Astrocyte (in vitro differentiated cells and primary cell): Measurements from ENCODE around the gene EXOSC5. TPM values are rescaled to one million over a fixed set of nuclear protein-coding genes. Genes with fewer than 3 reads are reported as not detected.

ENCODE experiments used
- DNase-seq: peaks from one replicate; pipeline ENCODE4 v3.0.0-alpha.2; 2010; ENCODE audit warnings: low read depth
- FAIRE-seq: peaks from 2 replicates; lab custom pipeline; 2011; peaks lifted over from hg19 to GRCh38; lab: Jason Lieb, UNC
- H2AFZ ChIP-seq: 2 replicates; pipeline ENCODE4 v1.6.0; 2012; ENCODE audit warnings: low read depth, low read length, inconsistent platforms
- H3K27ac ChIP-seq: 2 replicates; pipeline ENCODE4 v1.5.1; 2011; ENCODE audit warnings: low read depth, low read length, inconsistent platforms
- H3K27me3 ChIP-seq: 2 replicates; pipeline ENCODE4 v1.6.0; 2011; ENCODE audit warnings: low read length, inconsistent platforms; ENCODE audit not compliant: insufficient read depth
- H3K36me3 ChIP-seq: 2 replicates; pipeline ENCODE4 v1.5.1; 2011; ENCODE audit warnings: low read length, inconsistent platforms; ENCODE audit not compliant: insufficient read depth
- H3K4me1 ChIP-seq: 2 replicates; pipeline ENCODE4 v1.5.1; 2011; ENCODE audit warnings: low read length, inconsistent platforms; ENCODE audit not compliant: insufficient read depth
- H3K4me2 ChIP-seq: 2 replicates; pipeline ENCODE4 v1.6.0; 2012; ENCODE audit warnings: low read length, inconsistent platforms
- H3K4me3 ChIP-seq: 2 replicates; pipeline ENCODE4 v1.5.1; 2011; ENCODE audit warnings: low read depth, mild to moderate bottlenecking, low read length, inconsistent platforms; ENCODE audit not compliant: insufficient read depth
- H3K79me2 ChIP-seq: 2 replicates; pipeline ENCODE4 v1.6.0; 2012; ENCODE audit warnings: mild to moderate bottlenecking, low read length, inconsistent platforms; ENCODE audit not compliant: insufficient read depth
- H3K9ac ChIP-seq: 2 replicates; pipeline ENCODE4 v1.6.0; 2012; ENCODE audit warnings: mild to moderate bottlenecking, low read length, inconsistent platforms
- H3K9me3 ChIP-seq: 2 replicates; pipeline ENCODE4 v1.5.1; 2012; ENCODE audit warnings: low read depth, mild to moderate bottlenecking, low read length, inconsistent platforms; ENCODE audit not compliant: insufficient read depth
- H4K20me1 ChIP-seq: 2 replicates; pipeline ENCODE4 v1.6.0; 2012; ENCODE audit warnings: low read length, inconsistent platforms; ENCODE audit not compliant: insufficient read depth
- H3K27ac Mint-ChIP-seq: one replicate; pipeline ENCODE4 v1.8.0; 2021; ENCODE audit warnings: mild to moderate bottlenecking, mixed read lengths; ENCODE audit not compliant: unreplicated experiment
- H3K27me3 Mint-ChIP-seq: one replicate; pipeline ENCODE4 v1.8.0; 2021; ENCODE audit warnings: low read depth, mixed read lengths; ENCODE audit not compliant: unreplicated experiment
- H3K36me3 Mint-ChIP-seq: one replicate; pipeline ENCODE4 v1.8.0; 2021; ENCODE audit warnings: low read depth, mixed read lengths; ENCODE audit not compliant: unreplicated experiment
- H3K4me1 Mint-ChIP-seq: one replicate; pipeline ENCODE4 v1.8.0; 2021; ENCODE audit warnings: low read depth, mixed read lengths; ENCODE audit not compliant: unreplicated experiment
- H3K4me3 Mint-ChIP-seq: one replicate; pipeline ENCODE4 v1.8.0; 2021; ENCODE audit warnings: mild to moderate bottlenecking, moderate library complexity, mixed read lengths; ENCODE audit not compliant: unreplicated experiment
- H3K9me3 Mint-ChIP-seq: one replicate; pipeline ENCODE4 v1.8.0; 2021; ENCODE audit warnings: mild to moderate bottlenecking, mixed read lengths; ENCODE audit not compliant: unreplicated experiment
- EZH2 ChIP-seq: IDR thresholded peaks from 2 replicates; pipeline ENCODE4 v1.6.1; 2012; ENCODE audit warnings: mild to moderate bottlenecking, low read length, inconsistent platforms; ENCODE audit not compliant: insufficient read depth
- total RNA-seq: library from RNA; stranded (reverse); gene quantifications from 2 replicates; pipeline ENCODE4 v1.2.1, GENCODE V29; 2021
- TF ChIP-seq, protein P1 (sequence below): IDR thresholded peaks from 2 replicates; pipeline ENCODE4 v1.5.1; 2011; ENCODE audit warnings: low read depth, mild to moderate bottlenecking, inconsistent platforms, low read length, moderate library complexity; ENCODE audit not compliant: insufficient read depth

Gene EXOSC5
- total RNA-seq, 1 donor from 2014 or later = 18.3 TPM

DNA sequence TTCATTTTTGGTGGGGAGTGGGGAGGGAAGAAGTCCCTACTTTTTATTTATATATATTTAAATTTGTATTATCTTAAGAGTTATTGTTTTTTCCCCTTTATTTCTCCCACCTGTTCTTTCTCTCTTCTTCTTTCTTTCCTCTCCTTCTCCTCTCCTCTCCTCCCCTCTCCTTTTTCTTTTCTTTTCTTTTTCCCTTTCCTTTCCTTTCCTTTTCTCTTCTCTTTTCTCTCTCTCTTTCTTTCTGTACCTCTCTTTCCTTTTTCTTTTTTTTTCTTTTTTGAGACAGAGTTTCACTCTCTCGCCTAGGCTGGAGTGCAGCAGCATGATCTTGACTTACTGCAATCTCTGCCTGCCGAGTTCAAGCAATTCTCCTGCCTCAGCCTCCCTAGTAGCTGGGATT, 2.4 kb upstream of the EXOSC5 start:
- peak overlapping the region; percentile 96 for H3K4me3 Mint-ChIP-seq
- H3K27ac ChIP-seq = no peak overlapping the region
- H3K27me3 Mint-ChIP-seq = no peaks in the 10 kb centered on the region
- no peak overlapping the region for H3K9ac ChIP-seq
- H3K27ac Mint-ChIP-seq = no peak overlapping the region
- no peak overlapping the region for H3K4me2 ChIP-seq
- peaks cover 7% of the 10 kb centered on the region for H4K20me1 ChIP-seq
- no peak for FAIRE-seq
- no peaks in the 10 kb centered on the region for H3K9me3 ChIP-seq
- no peaks in the 10 kb centered on the region for H3K36me3 ChIP-seq
- peaks cover 14% of the 10 kb centered on the region for H3K4me1 Mint-ChIP-seq
- TF ChIP-seq, protein P1, sequence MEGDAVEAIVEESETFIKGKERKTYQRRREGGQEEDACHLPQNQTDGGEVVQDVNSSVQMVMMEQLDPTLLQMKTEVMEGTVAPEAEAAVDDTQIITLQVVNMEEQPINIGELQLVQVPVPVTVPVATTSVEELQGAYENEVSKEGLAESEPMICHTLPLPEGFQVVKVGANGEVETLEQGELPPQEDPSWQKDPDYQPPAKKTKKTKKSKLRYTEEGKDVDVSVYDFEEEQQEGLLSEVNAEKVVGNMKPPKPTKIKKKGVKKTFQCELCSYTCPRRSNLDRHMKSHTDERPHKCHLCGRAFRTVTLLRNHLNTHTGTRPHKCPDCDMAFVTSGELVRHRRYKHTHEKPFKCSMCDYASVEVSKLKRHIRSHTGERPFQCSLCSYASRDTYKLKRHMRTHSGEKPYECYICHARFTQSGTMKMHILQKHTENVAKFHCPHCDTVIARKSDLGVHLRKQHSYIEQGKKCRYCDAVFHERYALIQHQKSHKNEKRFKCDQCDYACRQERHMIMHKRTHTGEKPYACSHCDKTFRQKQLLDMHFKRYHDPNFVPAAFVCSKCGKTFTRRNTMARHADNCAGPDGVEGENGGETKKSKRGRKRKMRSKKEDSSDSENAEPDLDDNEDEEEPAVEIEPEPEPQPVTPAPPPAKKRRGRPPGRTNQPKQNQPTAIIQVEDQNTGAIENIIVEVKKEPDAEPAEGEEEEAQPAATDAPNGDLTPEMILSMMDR = no peak
- no peak for TF ChIP-seq EZH2
- no peak overlapping the region for H3K4me3 ChIP-seq
- H2AFZ ChIP-seq = no peak overlapping the region
- peaks cover 19% of the 10 kb centered on the region for H3K79me2 ChIP-seq
- H3K9me3 Mint-ChIP-seq = no peaks in the 10 kb centered on the region
- H3K27me3 ChIP-seq = no peaks in the 10 kb centered on the region
- no peak for DNase-seq
- peaks cover 15% of the 10 kb centered on the region for H3K4me1 ChIP-seq
- peaks cover 4% of the 10 kb centered on the region for H3K36me3 Mint-ChIP-seq

DNA sequence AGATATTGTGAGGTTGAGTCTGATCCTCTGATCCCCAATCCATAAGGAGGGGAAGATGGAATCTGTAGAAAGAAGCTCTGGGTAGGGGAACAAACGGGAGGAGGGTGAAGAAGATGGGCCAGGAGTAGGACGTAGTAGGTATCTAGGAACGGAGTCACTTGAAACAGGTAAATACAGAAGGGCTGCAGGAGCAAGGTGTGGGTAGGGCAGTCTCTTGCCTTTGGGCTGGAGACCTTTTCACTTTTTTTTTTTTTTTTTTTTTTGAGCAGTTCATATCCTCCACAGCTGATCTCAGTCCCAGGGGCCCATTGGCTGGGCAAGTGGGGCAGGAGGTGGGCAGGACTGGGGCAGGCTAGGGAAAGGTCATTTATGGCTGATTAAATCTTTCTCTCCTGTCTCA, 1.9 kb upstream of the EXOSC5 start:
- Mint-ChIP-seq H3K27me3 (no peaks in the 10 kb centered on the region), H3K4me1 (peaks cover 14% of the 10 kb centered on the region), H3K36me3 (peaks cover 4% of the 10 kb centered on the region), H3K9me3 (no peaks in the 10 kb centered on the region), H3K4me3 (peak overlapping the region; percentile 96), H3K27ac (peak overlapping the region; percentile 100)
- H3K4me1 ChIP-seq = peaks cover 15% of the 10 kb centered on the region
- peaks cover 7% of the 10 kb centered on the region for H4K20me1 ChIP-seq
- H2AFZ ChIP-seq = no peak overlapping the region
- no peaks in the 10 kb centered on the region for H3K9me3 ChIP-seq
- H3K27ac ChIP-seq = no peak overlapping the region
- peak overlapping the region; percentile 97 for H3K4me2 ChIP-seq
- peak overlapping the region; percentile 99 for H3K9ac ChIP-seq
- DNase-seq (no peak), FAIRE-seq (no peak)
- peaks cover 19% of the 10 kb centered on the region for H3K79me2 ChIP-seq
- H3K4me3 ChIP-seq = no peak overlapping the region
- H3K27me3 ChIP-seq = no peaks in the 10 kb centered on the region
- TF ChIP-seq, protein P1 = no peak
- TF ChIP-seq EZH2 = no peak
- no peaks in the 10 kb centered on the region for H3K36me3 ChIP-seq

DNA sequence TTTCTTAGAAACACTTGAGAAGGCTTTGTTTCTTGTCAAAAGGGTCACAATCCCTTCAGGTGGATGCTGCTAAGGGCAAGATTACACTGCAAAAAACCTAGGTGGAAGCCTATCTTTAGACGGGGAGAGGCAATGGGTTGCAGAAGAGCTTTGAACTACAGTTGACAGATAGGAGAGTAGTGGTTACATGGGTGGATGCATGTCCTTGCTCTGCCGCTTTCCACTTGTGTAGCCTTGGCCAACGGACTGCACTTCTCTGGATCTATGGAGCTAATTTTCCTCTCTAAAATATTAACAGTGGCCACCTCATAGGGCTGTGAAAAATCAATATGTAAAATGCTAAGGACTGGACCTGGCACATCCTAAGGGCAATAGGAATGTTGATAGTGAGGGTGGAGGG, 1.4 kb upstream of the EXOSC5 start:
- peak overlapping the region; percentile 98 for H3K4me3 ChIP-seq
- Mint-ChIP-seq H3K27ac (peak overlapping the region; percentile 100), H3K36me3 (peaks cover 4% of the 10 kb centered on the region), H3K4me3 (peak overlapping the region; percentile 96), H3K27me3 (no peaks in the 10 kb centered on the region), H3K4me1 (peaks cover 14% of the 10 kb centered on the region), H3K9me3 (no peaks in the 10 kb centered on the region)
- H3K79me2 ChIP-seq = peaks cover 19% of the 10 kb centered on the region
- no peaks in the 10 kb centered on the region for H3K36me3 ChIP-seq
- no peaks in the 10 kb centered on the region for H3K9me3 ChIP-seq
- H4K20me1 ChIP-seq = peaks cover 7% of the 10 kb centered on the region
- H3K4me1 ChIP-seq = peaks cover 15% of the 10 kb centered on the region
- no peak overlapping the region for H3K27ac ChIP-seq
- no peaks in the 10 kb centered on the region for H3K27me3 ChIP-seq
- H2AFZ ChIP-seq = no peak overlapping the region
- no peak for TF ChIP-seq EZH2
- TF ChIP-seq, protein P1 = no peak
- H3K9ac ChIP-seq = peak overlapping the region; percentile 99
- FAIRE-seq (no peak), DNase-seq (no peak)
- peak overlapping the region; percentile 97 for H3K4me2 ChIP-seq
